Chondrocyte (in vitro differentiated cells): Measurements from ENCODE around the gene TOX2. TPM values are rescaled to one million over a fixed set of nuclear protein-coding genes. Genes with fewer than 3 reads are reported as not detected.

Experiments
- DNase-seq: peaks from one replicate; pipeline ENCODE4 v3.0.0; 2021; ENCODE audit warnings: mixed read lengths, low spot score
- H3K27ac Mint-ChIP-seq: one replicate; pipeline ENCODE4 v1.8.0; 2021; ENCODE audit warnings: mild to moderate bottlenecking, moderate library complexity, mixed read lengths; ENCODE audit not compliant: unreplicated experiment
- H3K27me3 Mint-ChIP-seq: 2 replicates; pipeline ENCODE4 v1.8.0; 2021; ENCODE audit warnings: low read depth, mixed read lengths
- H3K36me3 Mint-ChIP-seq: 2 replicates; pipeline ENCODE4 v1.8.0; 2021; ENCODE audit warnings: low read depth, mixed read lengths
- H3K4me1 Mint-ChIP-seq: 2 replicates; pipeline ENCODE4 v1.8.0; 2021; ENCODE audit warnings: low read depth, mild to moderate bottlenecking, mixed read lengths
- H3K4me3 Mint-ChIP-seq: one replicate; pipeline ENCODE4 v1.8.0; 2021; ENCODE audit warnings: mild to moderate bottlenecking, moderate library complexity, mixed read lengths; ENCODE audit not compliant: unreplicated experiment
- H3K9me3 Mint-ChIP-seq: 2 replicates; pipeline ENCODE4 v1.8.0; 2021; ENCODE audit warnings: low read depth, mixed read lengths
- CTCF ChIP-seq: fragments of 200-600 bp; sonication (generic); IDR thresholded peaks from 2 replicates; pipeline ENCODE4 v1.5.0; 2021; ENCODE audit warnings: antibody characterized with exemption, mild to moderate bottlenecking, moderate library complexity
- total RNA-seq: library from RNA; stranded (reverse); gene quantifications from 3 replicates; pipeline ENCODE4 v1.2.1, GENCODE V29; 2021

TOX2 gene
- total RNA-seq, 1 donor from 2014 or later = 0.12 TPM

GRCh38 chr20:43894491-43894890 lies 20.2 kb upstream of the TOX2 start:
- Mint-ChIP-seq H3K36me3 (peaks cover 3% of the 10 kb centered on the region), H3K9me3 (peaks cover 23% of the 10 kb centered on the region), H3K27me3 (peaks cover 23% of the 10 kb centered on the region), H3K27ac (no peak overlapping the region), H3K4me3 (no peak overlapping the region), H3K4me1 (no peaks in the 10 kb centered on the region)
- DNase-seq = no peak
- no peak for TF ChIP-seq CTCF

- Mint-ChIP-seq H3K4me1 (no peaks in the 10 kb centered on the region), H3K27me3 (peaks cover 20% of the 10 kb centered on the region), H3K4me3 (no peak overlapping the region), H3K36me3 (peaks cover 2% of the 10 kb centered on the region), H3K9me3 (peaks cover 18% of the 10 kb centered on the region), H3K27ac (no peak overlapping the region)
- DNase-seq = no peak
- TF ChIP-seq CTCF = no peak
These were observed 19.4 kb upstream of the TOX2 start for GRCh38 chr20:43895235-43895634.

- DNase-seq = no peak
- Mint-ChIP-seq H3K4me1 (no peaks in the 10 kb centered on the region), H3K36me3 (peaks cover 2% of the 10 kb centered on the region), H3K9me3 (peaks cover 7% of the 10 kb centered on the region), H3K27ac (no peak overlapping the region), H3K4me3 (no peak overlapping the region), H3K27me3 (peaks cover 20% of the 10 kb centered on the region)
- no peak for TF ChIP-seq CTCF
These were observed 15.2 kb upstream of the TOX2 start for GRCh38 chr20:43899274-43900120.

- TF ChIP-seq CTCF = no peak
- no peak overlapping the region for H3K4me3 Mint-ChIP-seq
- H3K27me3 Mint-ChIP-seq = peaks cover 22% of the 10 kb centered on the region
- no peaks in the 10 kb centered on the region for H3K4me1 Mint-ChIP-seq
- H3K27ac Mint-ChIP-seq = no peak overlapping the region
- H3K36me3 Mint-ChIP-seq = peaks cover 2% of the 10 kb centered on the region
- H3K9me3 Mint-ChIP-seq = peaks cover 7% of the 10 kb centered on the region
- no peak for DNase-seq
These were observed 14.6 kb upstream of the TOX2 start for GRCh38 chr20:43900121-43900466.

GRCh38 chr20:43900496-43900895 lies 14.2 kb upstream of the TOX2 start:
- H3K4me3 Mint-ChIP-seq = no peak overlapping the region
- peaks cover 2% of the 10 kb centered on the region for H3K36me3 Mint-ChIP-seq
- no peak for DNase-seq
- TF ChIP-seq CTCF = no peak
- H3K27ac Mint-ChIP-seq = no peak overlapping the region
- H3K9me3 Mint-ChIP-seq = peaks cover 7% of the 10 kb centered on the region
- H3K27me3 Mint-ChIP-seq = peaks cover 24% of the 10 kb centered on the region
- H3K4me1 Mint-ChIP-seq = no peaks in the 10 kb centered on the region
